HepG2 (cell line): ENCODE results near the gene SIRT7. TPM values are rescaled to one million over a fixed set of nuclear protein-coding genes. Genes with fewer than 3 reads are reported as not detected.
A peak's percentile ranks its signal among the peaks of the same experiment; 100 is the strongest.

ENCODE experiments used
- HDAC1 ChIP-seq: sonication (generic); formaldehyde crosslinking; IDR thresholded peaks from 2 replicates; pipeline ENCODE4 v1.5.1; 2020; ENCODE audit warnings: mild to moderate bottlenecking, missing genetic modification reagents
- HDAC2 ChIP-seq: sonication (generic); formaldehyde crosslinking; IDR thresholded peaks from 2 replicates; pipeline ENCODE4 v1.4.0; 2020; ENCODE audit warnings: missing genetic modification reagents
- KMT2A ChIP-seq: sonication (generic); formaldehyde crosslinking; IDR thresholded peaks from 2 replicates; pipeline ENCODE4 v1.4.0; 2020; ENCODE audit warnings: missing genetic modification reagents
- MIXL1 ChIP-seq: IDR thresholded peaks from 2 replicates; pipeline ENCODE4 v1.6.1; 2016
- NFE2L1 ChIP-seq: sonication (generic); formaldehyde crosslinking; IDR thresholded peaks from 2 replicates; pipeline ENCODE4 v1.4.0; 2020; ENCODE audit warnings: missing genetic modification reagents, mild to moderate bottlenecking, borderline replicate concordance
- PCBP1 ChIP-seq: fragments of 200-400 bp; formaldehyde crosslinking; IDR thresholded peaks from 2 replicates; pipeline ENCODE4 v1.6.1; 2017; ENCODE audit warnings: mild to moderate bottlenecking, low read depth, low read length, borderline replicate concordance
- REL ChIP-seq: sonication (generic); formaldehyde crosslinking; conservative IDR thresholded peaks from 2 replicates; pipeline ENCODE4 v1.8.0; 2022; ENCODE audit warnings: mild to moderate bottlenecking, missing genetic modification reagents, moderate library complexity
- SMAD1 ChIP-seq: sonication (generic); formaldehyde crosslinking; IDR thresholded peaks from 2 replicates; pipeline ENCODE4 v1.4.0; 2020; ENCODE audit warnings: missing genetic modification reagents, low read depth, mild to moderate bottlenecking, borderline replicate concordance
- ZBTB3 ChIP-seq: sonication (generic); formaldehyde crosslinking; IDR thresholded peaks from 2 replicates; pipeline ENCODE4 v1.4.0; 2020; ENCODE audit warnings: low read depth, mild to moderate bottlenecking, moderate library complexity, missing genetic modification reagents, borderline replicate concordance
- ZBTB7A ChIP-seq: sonication (generic); formaldehyde crosslinking; IDR thresholded peaks from 2 replicates; pipeline ENCODE4 v1.8.0; 2022; ENCODE audit warnings: mild to moderate bottlenecking, missing genetic modification reagents
- ZNF180 ChIP-seq: sonication (generic); formaldehyde crosslinking; IDR thresholded peaks from 2 replicates; pipeline ENCODE4 v1.4.0; 2020; ENCODE audit warnings: low read depth, missing genetic modification reagents, borderline replicate concordance
- ZNF333 ChIP-seq: sonication (generic); formaldehyde crosslinking; IDR thresholded peaks from 2 replicates; pipeline ENCODE4 v1.4.0; 2020; ENCODE audit warnings: mild to moderate bottlenecking, missing genetic modification reagents, borderline replicate concordance
- ZNF350 ChIP-seq: sonication (generic); formaldehyde crosslinking; IDR thresholded peaks from 2 replicates; pipeline ENCODE4 v1.4.0; 2020; ENCODE audit warnings: mild to moderate bottlenecking, low read depth, missing genetic modification reagents, borderline replicate concordance
- ZNF501 ChIP-seq: sonication (generic); formaldehyde crosslinking; IDR thresholded peaks from 2 replicates; pipeline ENCODE4 v1.5.1; 2020; ENCODE audit warnings: mild to moderate bottlenecking, moderate library complexity, missing genetic modification reagents
- ZNF549 ChIP-seq: sonication (generic); formaldehyde crosslinking; IDR thresholded peaks from 2 replicates; pipeline ENCODE4 v1.5.0; 2020; ENCODE audit warnings: missing genetic modification reagents
- ZNF550 ChIP-seq: sonication (generic); formaldehyde crosslinking; IDR thresholded peaks from 2 replicates; pipeline ENCODE4 v1.4.0; 2020; ENCODE audit warnings: mild to moderate bottlenecking, missing genetic modification reagents, borderline replicate concordance
- ZNF563 ChIP-seq: sonication (generic); formaldehyde crosslinking; IDR thresholded peaks from 2 replicates; pipeline ENCODE4 v1.8.0; 2022; ENCODE audit warnings: mild to moderate bottlenecking, moderate library complexity, missing genetic modification reagents
- ZNF878 ChIP-seq: sonication (generic); formaldehyde crosslinking; IDR thresholded peaks from 2 replicates; pipeline ENCODE4 v1.8.1; 2023; ENCODE audit warnings: mild to moderate bottlenecking, missing genetic modification reagents, moderate library complexity
- polyA plus RNA-seq, 8 experiments: library from polyadenylated mRNA; depleted of rRNA in 3 of 8; stranded (reverse) in 7 of 8; unstranded in 1 of 8; fragments of >200 nt; fragmentation: Illumina TruSeq in 4 of 8; extraction: Trizol in 4 of 8; gene quantifications; 2 replicates each; pipeline versions ENCODE4 v1.2.1 to v1.2.3, GENCODE V29; 2011 to 2016; ENCODE audit warnings: low read depth in 4 of 8, missing spikeins in 1 of 8, mixed read lengths in 1 of 8; ENCODE audit not compliant: insufficient read depth in 1 of 8
- total RNA-seq, 5 experiments: library from RNA; depleted of rRNA; stranded (reverse); fragments of >200 nt; fragmentation: Illumina TruSeq; extraction: Trizol; gene quantifications; 2 replicates each; pipeline ENCODE4 v1.2.3, GENCODE V29; 2016; ENCODE audit warnings: low read depth in 1 of 5
- TF ChIP-seq, protein P1 (sequence below): sonication (generic); formaldehyde crosslinking; IDR thresholded peaks from 2 replicates; pipeline ENCODE4 v1.8.1; 2022; ENCODE audit warnings: mild to moderate bottlenecking, missing genetic modification reagents
- TF ChIP-seq, protein P2 (sequence below): IDR thresholded peaks from 2 replicates; pipeline ENCODE4 v1.4.0; 2020; ENCODE audit warnings: mild to moderate bottlenecking, missing genetic modification reagents
- TF ChIP-seq, protein P3 (sequence below): sonication (generic); formaldehyde crosslinking; IDR thresholded peaks from 2 replicates; pipeline ENCODE4 v1.4.0; 2020; ENCODE audit warnings: missing genetic modification reagents, low read depth, mild to moderate bottlenecking, borderline replicate concordance
- TF ChIP-seq, protein P4 (sequence below): sonication (generic); formaldehyde crosslinking; IDR thresholded peaks from 2 replicates; pipeline ENCODE4 v1.4.0; 2020; ENCODE audit warnings: missing genetic modification reagents

The SIRT7 gene
- total and polyA plus RNA-seq, 2 of the 13 experiments (the other 11 are each of a cell fraction or from before 2014, with no cell fraction given) = 8.3 to 24.8 TPM

DNA sequence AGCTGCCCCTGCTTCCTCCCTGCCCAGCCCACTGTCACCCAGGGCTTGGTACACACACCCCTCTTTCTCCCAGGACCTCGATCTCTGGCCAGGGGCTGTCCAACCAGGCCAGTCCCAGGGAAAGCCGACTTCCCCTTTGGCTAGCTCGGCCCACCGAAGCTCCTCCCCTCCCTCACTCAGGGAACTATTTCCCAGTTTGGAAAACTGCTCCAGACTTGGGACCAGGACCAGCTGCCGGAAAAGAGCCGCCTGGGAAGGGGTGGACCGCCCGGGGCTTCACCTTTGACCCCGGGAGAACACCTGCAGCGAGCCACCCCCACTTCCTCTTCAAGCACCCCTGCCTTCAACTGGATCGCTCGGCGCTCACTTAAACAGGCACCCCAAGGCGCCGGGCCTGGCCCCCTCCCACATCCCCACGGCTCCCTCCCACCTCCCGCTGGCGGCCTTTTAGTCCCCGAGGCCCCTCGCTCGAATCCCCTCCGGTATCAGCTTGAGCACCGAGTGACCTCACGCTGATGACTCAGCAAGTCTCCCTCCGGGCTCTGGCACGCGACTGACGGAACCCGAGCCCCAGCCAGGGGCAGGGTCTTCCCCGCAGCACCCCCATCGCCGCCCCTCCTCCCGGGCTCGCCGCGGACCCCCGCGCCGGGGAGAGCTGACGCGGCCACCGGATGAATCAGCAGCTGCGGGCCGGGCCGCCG is 8.6 kb upstream of the SIRT7 start (continued):
- TF ChIP-seq, protein P1, sequence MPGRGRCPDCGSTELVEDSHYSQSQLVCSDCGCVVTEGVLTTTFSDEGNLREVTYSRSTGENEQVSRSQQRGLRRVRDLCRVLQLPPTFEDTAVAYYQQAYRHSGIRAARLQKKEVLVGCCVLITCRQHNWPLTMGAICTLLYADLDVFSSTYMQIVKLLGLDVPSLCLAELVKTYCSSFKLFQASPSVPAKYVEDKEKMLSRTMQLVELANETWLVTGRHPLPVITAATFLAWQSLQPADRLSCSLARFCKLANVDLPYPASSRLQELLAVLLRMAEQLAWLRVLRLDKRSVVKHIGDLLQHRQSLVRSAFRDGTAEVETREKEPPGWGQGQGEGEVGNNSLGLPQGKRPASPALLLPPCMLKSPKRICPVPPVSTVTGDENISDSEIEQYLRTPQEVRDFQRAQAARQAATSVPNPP = no peak
- TF ChIP-seq HDAC1 (peak; percentile 78; the same call in 1 of the 2 replicates), SMAD1 (CRISPR knock-in tag) (peak; percentile 52; the same call in 1 of the 2 replicates), ZNF550 (CRISPR knock-in tag) (no peak), ZNF549 (CRISPR knock-in tag) (no peak), ZBTB7A (no peak), ZNF501 (CRISPR knock-in tag) (peak; percentile 69; the same call in 1 of the 2 replicates), ZNF180 (CRISPR knock-in tag) (no peak), ZNF878 (CRISPR knock-in tag) (no peak), HDAC2 (CRISPR knock-in tag) (peak; percentile 39; the same call in 1 of the 2 replicates), KMT2A (CRISPR knock-in tag) (peak; percentile 66), MIXL1 (CRISPR knock-in tag) (no peak), PCBP1 (peak; percentile 94), ZNF333 (no peak), ZNF350 (peak; percentile 79; the same call in 1 of the 2 replicates), ZNF563 (CRISPR knock-in tag) (peak; percentile 40; the same call in 1 of the 2 replicates), NFE2L1 (CRISPR knock-in tag) (peak; percentile 82; the same call in 1 of the 2 replicates), ZBTB3 (no peak), REL (CRISPR knock-in tag) (no peak)
- TF ChIP-seq, protein P2, sequence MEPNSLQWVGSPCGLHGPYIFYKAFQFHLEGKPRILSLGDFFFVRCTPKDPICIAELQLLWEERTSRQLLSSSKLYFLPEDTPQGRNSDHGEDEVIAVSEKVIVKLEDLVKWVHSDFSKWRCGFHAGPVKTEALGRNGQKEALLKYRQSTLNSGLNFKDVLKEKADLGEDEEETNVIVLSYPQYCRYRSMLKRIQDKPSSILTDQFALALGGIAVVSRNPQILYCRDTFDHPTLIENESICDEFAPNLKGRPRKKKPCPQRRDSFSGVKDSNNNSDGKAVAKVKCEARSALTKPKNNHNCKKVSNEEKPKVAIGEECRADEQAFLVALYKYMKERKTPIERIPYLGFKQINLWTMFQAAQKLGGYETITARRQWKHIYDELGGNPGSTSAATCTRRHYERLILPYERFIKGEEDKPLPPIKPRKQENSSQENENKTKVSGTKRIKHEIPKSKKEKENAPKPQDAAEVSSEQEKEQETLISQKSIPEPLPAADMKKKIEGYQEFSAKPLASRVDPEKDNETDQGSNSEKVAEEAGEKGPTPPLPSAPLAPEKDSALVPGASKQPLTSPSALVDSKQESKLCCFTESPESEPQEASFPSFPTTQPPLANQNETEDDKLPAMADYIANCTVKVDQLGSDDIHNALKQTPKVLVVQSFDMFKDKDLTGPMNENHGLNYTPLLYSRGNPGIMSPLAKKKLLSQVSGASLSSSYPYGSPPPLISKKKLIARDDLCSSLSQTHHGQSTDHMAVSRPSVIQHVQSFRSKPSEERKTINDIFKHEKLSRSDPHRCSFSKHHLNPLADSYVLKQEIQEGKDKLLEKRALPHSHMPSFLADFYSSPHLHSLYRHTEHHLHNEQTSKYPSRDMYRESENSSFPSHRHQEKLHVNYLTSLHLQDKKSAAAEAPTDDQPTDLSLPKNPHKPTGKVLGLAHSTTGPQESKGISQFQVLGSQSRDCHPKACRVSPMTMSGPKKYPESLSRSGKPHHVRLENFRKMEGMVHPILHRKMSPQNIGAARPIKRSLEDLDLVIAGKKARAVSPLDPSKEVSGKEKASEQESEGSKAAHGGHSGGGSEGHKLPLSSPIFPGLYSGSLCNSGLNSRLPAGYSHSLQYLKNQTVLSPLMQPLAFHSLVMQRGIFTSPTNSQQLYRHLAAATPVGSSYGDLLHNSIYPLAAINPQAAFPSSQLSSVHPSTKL (CRISPR knock-in tag) = 0 out of 2 replicates have a peak, but pooled peaks have one; percentile 7
- TF ChIP-seq, protein P3, sequence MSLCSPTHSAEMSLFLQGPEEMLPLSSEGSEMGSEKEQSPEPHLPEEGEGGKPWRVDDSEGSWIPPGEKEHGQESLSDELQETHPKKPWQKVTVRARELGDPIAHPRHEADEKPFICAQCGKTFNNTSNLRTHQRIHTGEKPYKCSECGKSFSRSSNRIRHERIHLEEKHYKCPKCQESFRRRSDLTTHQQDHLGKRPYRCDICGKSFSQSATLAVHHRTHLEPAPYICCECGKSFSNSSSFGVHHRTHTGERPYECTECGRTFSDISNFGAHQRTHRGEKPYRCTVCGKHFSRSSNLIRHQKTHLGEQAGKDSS (CRISPR knock-in tag) = peak; percentile 44; the same call in 1 of the 2 replicates
- TF ChIP-seq, protein P4, sequence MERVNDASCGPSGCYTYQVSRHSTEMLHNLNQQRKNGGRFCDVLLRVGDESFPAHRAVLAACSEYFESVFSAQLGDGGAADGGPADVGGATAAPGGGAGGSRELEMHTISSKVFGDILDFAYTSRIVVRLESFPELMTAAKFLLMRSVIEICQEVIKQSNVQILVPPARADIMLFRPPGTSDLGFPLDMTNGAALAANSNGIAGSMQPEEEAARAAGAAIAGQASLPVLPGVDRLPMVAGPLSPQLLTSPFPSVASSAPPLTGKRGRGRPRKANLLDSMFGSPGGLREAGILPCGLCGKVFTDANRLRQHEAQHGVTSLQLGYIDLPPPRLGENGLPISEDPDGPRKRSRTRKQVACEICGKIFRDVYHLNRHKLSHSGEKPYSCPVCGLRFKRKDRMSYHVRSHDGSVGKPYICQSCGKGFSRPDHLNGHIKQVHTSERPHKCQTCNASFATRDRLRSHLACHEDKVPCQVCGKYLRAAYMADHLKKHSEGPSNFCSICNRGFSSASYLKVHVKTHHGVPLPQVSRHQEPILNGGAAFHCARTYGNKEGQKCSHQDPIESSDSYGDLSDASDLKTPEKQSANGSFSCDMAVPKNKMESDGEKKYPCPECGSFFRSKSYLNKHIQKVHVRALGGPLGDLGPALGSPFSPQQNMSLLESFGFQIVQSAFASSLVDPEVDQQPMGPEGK (CRISPR knock-in tag) = peak; percentile 82
